B cell (primary cell): ENCODE results near the gene ANXA4. TPM values are rescaled to one million over a fixed set of nuclear protein-coding genes. Genes with fewer than 3 reads are reported as not detected.

Experiments
- ATAC-seq: fragments of 200-7000 bp; cut with Tn5 transposase; one replicate; pipeline ENCODE4 v1.10.0; 2021; ENCODE audit warnings: low read depth, mild to moderate bottlenecking, moderate number of reproducible peaks, moderate library complexity
- CTCF ChIA-PET: fragments of 350-600 bp; sonication (Branson Sonifier 250); formaldehyde crosslinking; loops from one replicate; lab custom pipeline; 2021; ENCODE audit warnings: antibody characterized with exemption, inconsistent platforms; lab: Charles Lee
- POLR2A ChIA-PET: fragments of 350-600 bp; sonication (Branson Sonifier 250); formaldehyde crosslinking; loops from one replicate; lab custom pipeline; 2021; ENCODE audit warnings: antibody characterized with exemption; lab: Charles Lee
- DNase-seq: peaks from one replicate; pipeline ENCODE4 v3.0.0; 2013
- H2AFZ ChIP-seq: 2 replicates; pipeline ENCODE4 v1.6.1; 2012; ENCODE audit warnings: mild to moderate bottlenecking, low read depth, low read length; ENCODE audit not compliant: insufficient read depth, poor library complexity, severe bottlenecking
- H3K27ac ChIP-seq, 2 donors: 1 replicate in 1 of 2; 2 replicates in 1 of 2; pipeline ENCODE4 v1.5.1; 2012 to 2013; ENCODE audit warnings: low read length in 2 of 2, mild to moderate bottlenecking in 2 of 2, moderate library complexity in 1 of 2
- H3K27me3 ChIP-seq, 4 experiments: fragments of 200-600 bp in 1 of 4; sonication (generic) in 1 of 4; replicated peaks in 1 of 4; 1 replicate in 2 of 4; 2 replicates in 2 of 4; pipeline versions ENCODE4 v1.6.1 to v1.7.0; 2013 to 2016; ENCODE audit warnings: low read length in 3 of 4, mild to moderate bottlenecking in 2 of 4, mixed read lengths in 1 of 4, moderate library complexity in 1 of 4; ENCODE audit not compliant: insufficient read depth in 4 of 4, control insufficient read depth in 3 of 4; ENCODE audit errors: control extremely low read depth in 1 of 4
- H3K36me3 ChIP-seq, 2 experiments: replicated peaks in 1 of 2; 1 replicate in 1 of 2; 2 replicates in 1 of 2; pipeline versions ENCODE4 v1.6.1 to v1.7.1; 2013; ENCODE audit warnings: low read length in 1 of 2; ENCODE audit not compliant: insufficient read depth in 2 of 2, control insufficient read depth in 1 of 2; ENCODE audit errors: control extremely low read depth in 1 of 2, extremely low read depth in 1 of 2
- H3K4me1 ChIP-seq, 2 donors: fragments of 200-600 bp in 1 of 2; sonication (generic) in 1 of 2; 1 replicate in 1 of 2; 2 replicates in 1 of 2; pipeline versions ENCODE4 v1.5.1 to v1.6.1; 2013 to 2017; ENCODE audit warnings: low read length in 2 of 2; ENCODE audit not compliant: control insufficient read depth in 2 of 2, insufficient read depth in 2 of 2
- H3K4me2 ChIP-seq: replicated peaks from 2 replicates; pipeline ENCODE3; 2012; ENCODE audit warnings: mild to moderate bottlenecking, low read depth, low read length; ENCODE audit not compliant: poor library complexity, severe bottlenecking
- H3K4me3 ChIP-seq, 5 experiments: fragments of 200-600 bp in 1 of 5; sonication (generic) in 1 of 5; 1 replicate in 3 of 5; 2 replicates in 2 of 5; pipeline versions ENCODE4 v1.5.1 to v1.7.0; 2011 to 2016; ENCODE audit warnings: low read length in 4 of 5, mild to moderate bottlenecking in 4 of 5, low read depth in 2 of 5, control low read depth in 1 of 5, moderate library complexity in 1 of 5; ENCODE audit not compliant: insufficient read depth in 1 of 5; ENCODE audit errors: control extremely low read depth in 1 of 5, extremely low read depth in 1 of 5
- H3K79me2 ChIP-seq: fragments of 200-600 bp; sonication (generic); one replicate; pipeline ENCODE4 v1.6.0; 2016; ENCODE audit warnings: low read length; ENCODE audit not compliant: control insufficient read depth, insufficient read depth
- H3K9ac ChIP-seq: fragments of 200-600 bp; sonication (generic); 2 replicates; pipeline ENCODE4 v1.6.1; 2017; ENCODE audit warnings: mild to moderate bottlenecking, low read length, moderate library complexity
- H3K9me3 ChIP-seq, 3 donors: one replicate each; pipeline versions ENCODE4 v1.6.1 to v1.7.1; 2013; ENCODE audit warnings: low read length in 2 of 3; ENCODE audit not compliant: control insufficient read depth in 2 of 3, insufficient read depth in 1 of 3; ENCODE audit errors: control extremely low read depth in 1 of 3
- H4K20me1 ChIP-seq: 2 replicates; pipeline ENCODE4 v1.6.0; 2012; ENCODE audit warnings: mild to moderate bottlenecking, low read length; ENCODE audit not compliant: insufficient read depth, control insufficient read depth, poor library complexity, severe bottlenecking
- H3K27ac Mint-ChIP-seq: one replicate; pipeline ENCODE4 v1.8.0; 2021; ENCODE audit warnings: mixed read lengths
- H3K27me3 Mint-ChIP-seq: one replicate; pipeline ENCODE4 v1.8.0; 2021; ENCODE audit warnings: mixed read lengths
- H3K4me1 Mint-ChIP-seq: one replicate; pipeline ENCODE4 v1.8.0; 2021; ENCODE audit warnings: mixed read lengths
- H3K4me3 Mint-ChIP-seq: one replicate; pipeline ENCODE4 v1.8.0; 2021; ENCODE audit warnings: mixed read lengths
- H3K9me3 Mint-ChIP-seq: one replicate; pipeline ENCODE4 v1.8.0; 2022; ENCODE audit warnings: mixed read lengths; ENCODE audit not compliant: insufficient read depth
- CTCF ChIP-seq: fragments of 200-600 bp; IDR thresholded peaks from one replicate; pipeline ENCODE4 v1.8.0; 2022; ENCODE audit warnings: antibody characterized with exemption, mild to moderate bottlenecking
- EZH2 ChIP-seq: IDR thresholded peaks from 2 replicates; pipeline ENCODE4 v1.6.1; 2012; ENCODE audit warnings: borderline replicate concordance, low read depth, mild to moderate bottlenecking, moderate library complexity, low read length; ENCODE audit not compliant: insufficient read depth, poor library complexity, severe bottlenecking
- WGBS: methylation state at CpG from one replicate; pipeline ENCODE4 v1.1.5; 2013; ENCODE audit warnings: missing lambda C conversion rate; ENCODE audit not compliant: insufficient coverage; 5-methylcytosine and 5-hydroxymethylcytosine counted together
- intact Hi-C: fragments of 100-400 bp; cut with micrococcal nuclease; formaldehyde crosslinking; loops from one replicate; pipeline ENCODE4 v1.10.0; 2022
- polyA plus RNA-seq: library from polyadenylated mRNA; depleted of rRNA; stranded (reverse); fragments of >200 nt; gene quantifications from 2 replicates; pipeline ENCODE4 v1.2.3, GENCODE V29; 2012
- total RNA-seq, 2 donors: library from RNA; stranded (reverse); fragments of 120-200 nt in 1 of 2; gene quantifications; 1 replicate in 1 of 2; 2 replicates in 1 of 2; pipeline versions ENCODE4 v1.2.3 to v1.2.4, GENCODE V29; 2013 to 2022

ANXA4 gene
- total and polyA plus RNA-seq, 2 donors (not counting 1 experiment from before 2014, with no cell fraction given): 28.4 to 61.7 TPM

GRCh38 chr2:69693775-69694450 is 48.0 kb upstream of the ANXA4 start:
- Histone ChIP-seq H3K36me3 (no peaks in the 10 kb centered on the region), H2AFZ (no peak overlapping the region), H3K79me2 (no peaks in the 10 kb centered on the region), H3K4me3 (peak overlapping the region in 4 of 5 experiments; percentile 13 to 45 (median 18)), H3K4me1 (peaks cover 29 to 30% of the 10 kb centered on the region in 2 donors), H4K20me1 (no peaks in the 10 kb centered on the region), H3K27ac (peak overlapping the region; percentile 70 to 73), H3K9me3 (no peaks in the 10 kb centered on the region), H3K4me2 (peak overlapping the region; percentile 80), H3K9ac (peak overlapping the region; percentile 59), H3K27me3 (peaks cover 0 to 45% (median 22%) of the 10 kb centered on the region in 4 experiments)
- H3K27ac Mint-ChIP-seq: peak overlapping the region; percentile 67
- ChIA-PET POLR2A (interaction anchor here (1.2 kb wide), 1 partner anchor 50 kb away, joined by 3 read pairs; no protein-coding TSS in a partner anchor), CTCF (interaction anchor here (1.3 to 1.5 kb wide), 2 partner anchors 31 to 48 kb away, joined by 4 to 10 read pairs; no protein-coding TSS in a partner anchor)
- intact Hi-C loops: loop anchor here (1.0 kb wide), 2 partner anchors 46 to 50 kb away; no protein-coding TSS in a partner anchor
- no peak for ATAC-seq
- peaks cover 2% of the 10 kb centered on the region for H3K9me3 Mint-ChIP-seq
- WGBS: no CpG with 5 or more reads among the region's 6 CpGs
- TF ChIP-seq EZH2 (no peak), CTCF (no peak)
- H3K27me3 Mint-ChIP-seq: peaks cover 48% of the 10 kb centered on the region
- H3K4me1 Mint-ChIP-seq: peaks cover 34% of the 10 kb centered on the region
- peak; percentile 50 for DNase-seq
- peak overlapping the region; percentile 68 for H3K4me3 Mint-ChIP-seq
